ENCODE results near the gene AK2.
"Not testable (repeated sequence)": the region's sequence is repeated elsewhere in the genome, so short reads cannot be mapped to it uniquely, and the experiment has no call there.

The AK2 gene

DNA sequence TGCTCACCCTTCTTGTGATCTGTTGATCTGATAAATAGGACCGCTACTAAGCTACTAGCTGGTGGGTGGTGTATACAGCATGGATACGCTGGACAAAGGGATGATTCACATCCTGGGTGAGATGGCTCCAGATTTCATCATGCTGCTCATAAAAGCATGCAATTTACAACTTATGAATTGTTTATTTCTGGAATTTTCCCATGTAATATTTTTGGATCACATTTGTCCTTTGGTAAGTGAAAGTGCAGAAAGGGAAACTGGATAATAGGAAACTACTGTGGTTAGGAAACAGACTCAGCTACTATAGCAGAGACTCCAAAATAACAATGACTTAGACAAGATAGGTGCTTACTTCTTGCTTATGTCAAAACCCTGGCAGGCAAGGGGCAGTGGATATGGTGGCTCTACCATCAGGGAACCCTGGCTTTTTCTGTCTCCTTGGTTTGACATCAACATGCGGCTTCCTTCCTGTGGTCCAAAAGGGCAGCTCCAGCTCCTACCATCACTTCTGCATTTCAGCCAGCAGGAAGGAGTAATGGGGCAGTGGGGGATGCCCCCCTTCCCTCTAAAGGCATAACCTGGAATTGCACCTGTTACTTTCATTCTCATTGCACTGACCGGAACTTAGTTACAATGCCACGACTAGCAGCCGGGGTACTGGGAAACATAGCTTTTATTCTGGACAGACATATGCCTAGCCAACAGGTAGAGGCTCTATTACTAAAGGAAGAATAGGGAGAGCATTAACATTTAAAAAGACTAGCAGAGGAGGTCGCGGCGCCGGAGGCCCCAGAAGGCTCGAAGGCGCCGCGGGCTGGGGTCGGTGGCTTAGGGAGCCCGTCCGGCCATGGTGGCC, 13.8 kb upstream of the AK2 start:
- no peak for DNase-seq

DNA sequence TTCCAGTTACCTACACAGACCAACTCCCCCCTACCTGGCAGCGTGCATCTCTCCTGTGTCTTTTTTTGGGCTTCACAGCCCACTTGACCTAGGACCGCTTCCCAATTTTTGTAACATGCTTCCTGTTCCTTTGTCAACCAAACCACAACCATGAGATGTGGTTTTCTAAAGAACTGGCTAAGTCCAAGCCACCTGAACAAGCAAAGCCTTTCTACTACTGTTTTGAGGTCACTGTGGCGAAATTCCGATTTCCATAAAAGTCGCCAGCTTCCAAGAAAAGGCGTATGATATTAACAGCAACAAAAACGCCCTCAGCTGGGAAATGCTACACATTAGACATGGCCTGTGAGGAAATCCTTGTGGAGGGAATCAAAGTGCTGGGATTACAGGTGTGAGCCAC, 12.7 kb upstream of the AK2 start:
- no peak for DNase-seq

DNA sequence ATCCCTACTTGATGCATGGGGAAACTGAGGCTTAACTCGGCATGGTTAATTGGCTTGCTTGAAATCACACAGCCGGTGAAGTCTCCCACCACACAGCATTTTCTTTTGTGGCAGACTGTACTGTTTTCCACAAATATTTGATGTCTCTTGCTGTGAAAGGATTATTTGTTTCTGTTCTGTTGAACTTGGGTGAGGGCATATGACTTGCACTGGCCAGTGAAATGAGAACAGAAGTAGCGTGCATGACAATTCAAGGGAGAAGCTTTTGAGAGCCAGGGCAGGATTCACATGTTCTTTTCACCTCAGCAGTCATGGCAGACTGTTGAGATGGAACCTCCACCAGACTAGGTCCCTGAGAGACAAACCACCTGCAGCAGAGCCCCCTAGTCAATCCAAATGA, 11.7 kb upstream of the AK2 start:
- DNase-seq = no peak

- no peak for DNase-seq
These were observed 11.2 kb upstream of the AK2 start for GRCh38 chr1:33047839-33048305.

GRCh38 chr1:33047290-33047689, 10.6 kb upstream of the AK2 start:
- no peak for DNase-seq

DNA sequence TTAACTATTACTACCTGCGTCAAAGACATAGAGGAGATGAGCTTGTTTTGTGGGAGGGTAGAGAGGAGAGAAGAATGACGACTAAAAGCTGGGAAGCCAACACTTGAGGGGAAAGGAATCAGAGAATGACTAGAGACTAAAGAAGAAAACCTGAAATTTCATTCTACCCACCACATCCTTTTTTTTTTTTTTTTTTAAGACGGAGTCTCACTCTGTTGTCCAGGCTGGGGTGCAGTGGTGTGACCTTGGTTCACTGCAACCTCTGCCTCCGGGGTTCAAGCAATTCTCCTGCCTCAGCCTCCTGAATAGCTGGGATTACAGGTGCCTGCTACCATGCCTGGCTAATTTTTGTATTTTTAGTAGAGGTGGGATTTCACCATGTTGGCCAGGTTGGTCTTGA, 9.6 kb upstream of the AK2 start:
- DNase-seq = not testable (repeated sequence)

DNA sequence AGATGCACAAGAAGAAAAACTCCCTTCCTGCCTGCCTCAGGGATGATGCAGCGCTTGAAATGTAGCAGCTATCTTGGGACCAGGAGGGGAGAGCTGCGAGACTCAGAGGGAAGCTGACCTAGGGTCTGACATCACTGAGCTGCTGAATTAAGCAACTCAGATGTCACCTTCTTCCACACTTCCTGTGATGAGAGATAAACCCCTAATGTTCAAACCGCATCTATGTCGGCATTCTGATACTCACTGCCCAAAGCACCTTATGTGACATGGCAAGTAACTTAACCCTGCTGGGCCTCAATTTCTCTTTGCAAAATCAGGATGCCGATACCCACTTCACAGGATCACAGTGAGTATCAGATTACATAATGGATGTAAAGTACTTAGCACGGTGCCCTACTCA, 9.1 kb upstream of the AK2 start:
- no peak for DNase-seq

DNA sequence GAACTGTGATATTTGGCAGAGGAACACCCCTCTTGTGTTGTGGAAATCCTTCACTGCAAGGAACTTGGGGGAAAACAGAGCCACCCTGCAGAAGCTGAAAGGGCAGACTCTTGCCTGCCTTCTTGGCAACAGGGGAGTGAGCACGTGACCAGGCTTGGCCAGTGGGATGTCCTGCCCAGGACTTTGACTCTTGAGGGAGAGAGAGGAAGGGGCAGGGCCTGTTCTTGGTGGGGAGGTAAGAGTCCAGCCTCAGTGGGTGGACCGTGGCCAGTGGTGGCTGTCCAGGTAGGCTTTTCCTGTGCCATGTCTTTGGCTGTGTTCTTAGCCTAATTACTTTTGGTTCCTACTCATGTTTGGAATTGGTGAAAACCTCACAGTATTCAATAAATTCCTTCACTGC, 8.6 kb upstream of the AK2 start:
- no peak for DNase-seq

DNA sequence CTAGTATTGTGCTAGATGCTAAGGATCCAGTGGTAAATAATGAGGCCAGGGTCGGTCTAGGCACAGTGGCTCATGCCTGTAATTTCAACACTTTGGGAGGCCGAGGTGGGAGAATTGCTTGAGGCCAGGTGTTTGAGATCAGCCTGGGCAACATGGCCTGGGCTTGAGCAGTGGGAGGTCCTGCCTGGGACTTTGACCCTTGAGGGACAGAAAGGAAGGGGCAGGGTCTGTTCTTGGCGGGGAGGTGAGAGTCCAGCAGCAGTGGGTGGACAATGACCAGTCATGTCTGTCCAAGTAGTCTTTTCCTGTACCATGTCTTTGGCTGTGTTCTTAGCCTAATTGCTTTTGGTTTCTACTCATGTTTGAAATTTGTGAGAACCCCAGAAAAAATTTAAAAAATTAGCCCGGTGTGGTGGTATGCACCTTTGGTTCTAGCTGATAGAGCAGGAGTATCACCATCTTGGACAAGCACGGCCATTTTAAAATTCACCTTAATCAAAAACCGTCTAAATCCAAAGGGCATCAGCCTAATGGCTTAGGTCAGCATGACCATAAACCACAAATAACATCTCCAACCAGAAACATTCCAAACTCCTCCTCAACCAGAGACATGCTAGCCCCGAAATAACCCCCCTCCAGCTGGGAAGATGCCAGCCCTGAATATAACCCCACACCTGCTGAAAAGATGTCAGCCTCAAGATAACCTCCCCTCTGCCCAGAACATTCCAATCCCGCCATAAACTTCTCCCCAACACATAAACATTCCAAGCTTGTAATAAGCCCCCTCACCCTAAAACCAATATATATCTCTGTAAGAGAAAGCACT, 6.8 kb upstream of the AK2 start:
- DNase-seq = no peak

DNA sequence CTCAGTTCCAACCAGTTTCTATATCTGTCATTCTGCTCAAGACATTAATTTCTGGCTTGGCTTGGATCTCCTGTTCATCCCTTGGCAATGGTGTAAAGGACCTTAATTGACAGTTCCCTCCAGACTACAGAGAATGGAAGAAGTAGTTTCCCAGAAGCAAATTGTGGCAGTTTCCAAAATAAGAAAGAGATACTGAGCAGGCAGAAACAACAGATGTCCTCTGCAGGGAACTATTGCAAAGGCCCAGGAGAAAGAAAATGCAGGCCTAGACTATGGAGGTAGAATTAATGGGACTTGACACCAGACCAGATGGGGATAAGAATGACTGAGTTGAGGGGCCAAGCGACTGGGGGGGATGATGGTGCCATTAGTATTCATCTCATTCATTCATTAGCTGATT, 6.1 kb upstream of the AK2 start:
- DNase-seq = no peak

- no peak for DNase-seq
These were observed 4.3 kb upstream of the AK2 start for GRCh38 chr1:33041026-33041425.

DNA sequence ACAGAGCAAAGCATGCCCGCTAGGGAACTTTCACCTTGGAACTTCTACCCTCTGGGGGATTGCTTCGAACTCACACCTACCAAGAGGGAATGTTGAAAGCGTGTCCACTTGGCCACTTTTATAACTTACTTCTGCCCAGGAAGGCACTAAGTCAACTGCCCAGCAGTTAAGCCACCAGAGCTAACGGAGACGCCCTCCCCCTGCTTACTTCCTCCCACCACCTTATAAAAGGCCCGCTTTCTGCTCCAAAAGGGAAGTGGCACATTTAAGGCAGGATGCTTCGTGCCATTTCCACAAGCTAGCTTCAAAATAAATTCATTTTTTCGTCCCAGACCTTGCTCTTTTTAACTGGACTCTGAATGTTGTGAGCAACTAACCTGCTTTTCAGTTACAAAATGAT, 3.2 kb upstream of the AK2 start:
- no peak for DNase-seq

- DNase-seq = no peak
These were observed 595 bp downstream of the AK2 start for GRCh38 chr1:33036051-33036525.

DNA sequence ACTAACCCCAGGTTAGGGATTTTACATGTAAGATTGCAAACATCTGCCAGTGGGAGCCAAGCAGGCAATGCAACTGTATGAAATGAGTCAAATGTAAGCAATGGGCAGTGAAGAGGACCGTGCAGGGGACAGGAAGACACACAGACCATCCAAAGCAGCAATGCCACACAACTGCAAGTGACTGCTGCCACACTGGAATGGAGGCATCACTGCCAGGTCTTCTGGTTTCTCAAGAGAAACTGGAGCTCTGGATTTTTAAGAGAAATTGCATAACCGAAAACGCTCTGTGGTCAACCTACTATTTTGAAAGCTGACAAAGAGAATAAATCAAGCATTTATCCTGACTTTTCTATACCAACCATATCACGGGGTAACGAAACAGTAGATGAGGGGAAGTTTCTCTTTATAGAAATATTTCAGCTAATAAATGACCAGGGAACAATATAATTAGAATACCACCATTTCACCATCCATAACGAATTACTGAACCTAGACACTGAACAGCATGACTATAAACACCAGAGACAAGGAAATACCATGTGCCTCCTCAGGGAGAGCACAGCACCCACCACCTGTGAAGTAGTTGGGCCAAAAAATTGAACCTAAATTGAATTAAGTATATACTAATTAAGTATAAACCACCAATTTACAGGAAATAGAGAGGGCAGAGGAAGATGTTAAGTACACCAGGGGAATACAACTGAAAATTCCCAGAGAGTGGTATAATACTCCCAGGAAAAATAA, 4.4 kb downstream of the AK2 start:
- no peak for DNase-seq

DNA sequence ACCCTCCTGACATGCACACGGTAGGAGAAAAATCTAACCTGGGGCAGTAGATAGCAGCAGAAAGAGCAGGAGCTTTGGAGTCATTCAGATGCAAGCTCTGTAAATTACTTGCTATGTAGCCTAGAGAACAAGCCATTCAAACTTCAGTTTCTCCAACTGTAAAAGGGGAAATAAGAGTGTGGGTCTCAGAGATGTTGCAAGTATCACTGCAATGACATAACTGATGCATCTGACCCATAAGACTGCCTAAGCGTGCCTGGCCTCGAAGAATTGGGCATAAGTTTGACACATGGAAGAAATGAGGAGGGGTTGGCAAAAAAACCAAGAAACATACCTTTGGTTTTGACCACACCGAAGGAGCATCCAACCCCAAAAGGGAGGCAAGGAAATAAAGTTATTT, 5.2 kb downstream of the AK2 start:
- no peak for DNase-seq

DNA sequence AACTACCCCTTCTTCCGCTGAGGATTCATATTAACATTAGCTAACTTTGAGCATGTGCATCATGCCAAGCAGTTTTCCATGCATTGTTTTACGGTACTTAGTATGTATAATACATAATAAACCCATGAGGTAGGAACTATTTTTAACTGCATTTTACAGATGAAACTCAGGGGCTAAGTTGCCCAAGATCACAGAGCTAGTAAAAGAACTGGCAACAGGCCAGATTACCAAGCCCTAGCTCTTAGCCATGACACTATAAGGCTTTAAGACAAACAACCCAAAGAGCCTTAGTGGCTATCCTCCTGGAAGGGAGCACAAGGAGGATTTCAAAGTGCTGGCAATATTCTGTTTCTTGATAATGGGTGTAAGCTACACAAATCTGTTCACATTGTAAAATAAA, 6.1 kb downstream of the AK2 start:
- DNase-seq = no peak

- DNase-seq = no peak
These were observed 6.8 kb downstream of the AK2 start for GRCh38 chr1:33029921-33030320.

GRCh38 chr1:33029209-33029608, 7.5 kb downstream of the AK2 start:
- no peak for DNase-seq

DNA sequence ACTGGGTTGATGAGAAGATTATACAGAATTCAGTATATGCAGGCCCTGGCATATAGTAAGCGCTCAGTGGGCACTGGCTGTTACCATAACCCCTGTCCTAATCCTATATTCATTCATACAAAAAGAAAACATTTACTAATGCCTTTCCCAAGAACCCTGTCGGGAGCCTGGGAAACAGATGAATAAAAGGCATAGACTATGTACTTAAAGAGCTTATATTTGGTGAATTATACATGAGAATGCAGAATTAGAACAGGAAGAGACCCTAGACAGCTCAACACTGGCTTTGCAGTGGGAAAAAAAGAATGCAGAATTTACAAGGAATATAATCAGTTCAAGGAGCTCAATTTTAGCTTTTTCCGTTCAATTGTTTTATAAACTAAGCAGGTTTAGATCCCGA, 10.9 kb downstream of the AK2 start:
- DNase-seq = no peak

DNA sequence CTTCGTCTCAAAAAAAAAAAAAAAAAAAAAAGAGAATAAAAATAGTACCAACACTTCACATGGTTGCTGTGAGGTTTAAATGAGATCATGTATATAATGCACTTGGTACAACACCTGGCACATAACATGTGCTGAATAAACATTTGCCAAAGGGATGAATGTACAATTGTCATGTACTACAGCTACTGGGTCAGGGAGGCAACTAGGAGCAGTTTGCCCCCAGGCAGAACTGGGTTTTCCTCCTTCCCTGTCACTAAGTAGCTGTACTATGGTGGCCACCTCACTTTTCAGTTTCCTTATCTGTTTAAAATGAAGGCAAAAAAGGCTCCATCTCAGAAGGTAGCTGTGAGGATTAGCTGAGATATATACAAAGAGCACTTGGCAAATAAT, 11.5 kb downstream of the AK2 start:
- DNase-seq = no peak

GRCh38 chr1:33024430-33025179, 12.1 kb downstream of the AK2 start:
- DNase-seq = not testable (repeated sequence)

DNA sequence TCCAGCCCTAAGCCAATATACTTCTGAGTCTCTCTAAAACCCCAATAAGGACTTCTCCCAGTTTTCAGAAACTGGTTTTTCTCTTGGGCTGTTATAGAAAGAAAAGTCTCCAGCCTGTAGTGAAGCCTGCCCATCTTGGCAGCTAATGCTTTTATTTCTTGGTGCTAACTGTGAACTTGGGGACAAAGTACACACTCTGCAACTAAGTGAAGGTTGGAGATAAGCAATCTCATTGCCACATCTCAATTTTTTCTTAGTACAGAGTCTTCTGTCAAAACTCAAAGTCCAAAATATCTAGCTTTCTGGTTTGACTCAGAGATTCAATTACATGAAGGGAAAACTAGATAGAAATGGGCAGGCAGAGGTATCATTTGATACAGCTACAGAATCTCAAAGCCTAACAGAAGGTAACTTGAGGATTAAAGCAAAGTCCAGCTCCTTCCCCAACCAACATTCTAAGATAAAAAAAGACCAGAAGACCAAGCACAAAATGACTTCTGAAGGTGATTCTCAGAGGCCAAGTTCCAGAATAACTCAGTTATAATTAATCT, 14.0 kb downstream of the AK2 start:
- no peak for DNase-seq

Data from stimulated activated naive CD4-positive, alpha-beta T cell (primary cell).